ENCODE measurements around the gene BPIFA1. TPM values are rescaled to one million over a fixed set of nuclear protein-coding genes. Genes with fewer than 3 reads are reported as not detected.

The BPIFA1 gene
- total and polyA plus RNA-seq, 2 of the 8 experiments (the other 6 are each of a cell fraction or from before 2014, with no cell fraction given) = not detected

GRCh38 chr20:33203444-33203843 lies 32.4 kb upstream of the BPIFA1 start (continued):
- TF ChIP-seq SIN3A (conservative IDR thresholded peaks at IDR 0.05 in 1 of 2, IDR thresholded peaks at IDR 0.05 in 1 of 2; ENCODE audit: low read depth in 1 of 2, low read length in 2 of 2) = no peak
